Measurements from ENCODE around the gene ENOX2.

Gene ENOX2

GRCh38 chrX:130827648-130828047, 75.4 kb downstream of the ENOX2 start:
- TF ChIP-seq ZFP3 (CRISPR knock-in tag; IDR thresholded peaks at IDR 0.05) (no peak), BACH2 (CRISPR knock-in tag; IDR thresholded peaks at IDR 0.05; ENCODE audit: borderline replicate concordance) (no peak), ZC3H10 (CRISPR knock-in tag; IDR thresholded peaks at IDR 0.05) (no peak), POU6F1 (CRISPR knock-in tag; IDR thresholded peaks at IDR 0.05; ENCODE audit: borderline replicate concordance, low read depth) (no peak), PPARA (CRISPR knock-in tag; IDR thresholded peaks at IDR 0.05; ENCODE audit: borderline replicate concordance) (no peak), SNAI2 (CRISPR knock-in tag; IDR thresholded peaks at IDR 0.05) (no peak), ZNF8 (CRISPR knock-in tag; IDR thresholded peaks at IDR 0.05) (no peak), OSR1 (CRISPR knock-in tag; IDR thresholded peaks at IDR 0.05) (no peak), ISL1 (CRISPR knock-in tag; IDR thresholded peaks at IDR 0.05) (no peak), ZFP30 (CRISPR knock-in tag; IDR thresholded peaks at IDR 0.05) (no peak), RARB (CRISPR knock-in tag; IDR thresholded peaks at IDR 0.05) (no peak), CSDC2 (CRISPR knock-in tag; IDR thresholded peaks at IDR 0.05) (no peak), ZNF565 (CRISPR knock-in tag; conservative IDR thresholded peaks at IDR 0.05; ENCODE audit: low read depth) (no peak), ESRRG (CRISPR knock-in tag; IDR thresholded peaks at IDR 0.05) (no peak), TCF4 (CRISPR knock-in tag; IDR thresholded peaks at IDR 0.05; ENCODE audit: borderline replicate concordance) (no peak), TOX (CRISPR knock-in tag; IDR thresholded peaks at IDR 0.05; ENCODE audit: borderline replicate concordance) (no peak)
- TF ChIP-seq, protein P1, sequence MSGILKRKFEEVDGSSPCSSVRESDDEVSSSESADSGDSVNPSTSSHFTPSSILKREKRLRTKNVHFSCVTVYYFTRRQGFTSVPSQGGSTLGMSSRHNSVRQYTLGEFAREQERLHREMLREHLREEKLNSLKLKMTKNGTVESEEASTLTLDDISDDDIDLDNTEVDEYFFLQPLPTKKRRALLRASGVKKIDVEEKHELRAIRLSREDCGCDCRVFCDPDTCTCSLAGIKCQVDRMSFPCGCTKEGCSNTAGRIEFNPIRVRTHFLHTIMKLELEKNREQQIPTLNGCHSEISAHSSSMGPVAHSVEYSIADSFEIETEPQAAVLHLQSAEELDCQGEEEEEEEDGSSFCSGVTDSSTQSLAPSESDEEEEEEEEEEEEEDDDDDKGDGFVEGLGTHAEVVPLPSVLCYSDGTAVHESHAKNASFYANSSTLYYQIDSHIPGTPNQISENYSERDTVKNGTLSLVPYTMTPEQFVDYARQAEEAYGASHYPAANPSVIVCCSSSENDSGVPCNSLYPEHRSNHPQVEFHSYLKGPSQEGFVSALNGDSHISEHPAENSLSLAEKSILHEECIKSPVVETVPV (CRISPR knock-in tag; IDR thresholded peaks at IDR 0.05), result no peak
- ATAC-seq, result no peak

DNA sequence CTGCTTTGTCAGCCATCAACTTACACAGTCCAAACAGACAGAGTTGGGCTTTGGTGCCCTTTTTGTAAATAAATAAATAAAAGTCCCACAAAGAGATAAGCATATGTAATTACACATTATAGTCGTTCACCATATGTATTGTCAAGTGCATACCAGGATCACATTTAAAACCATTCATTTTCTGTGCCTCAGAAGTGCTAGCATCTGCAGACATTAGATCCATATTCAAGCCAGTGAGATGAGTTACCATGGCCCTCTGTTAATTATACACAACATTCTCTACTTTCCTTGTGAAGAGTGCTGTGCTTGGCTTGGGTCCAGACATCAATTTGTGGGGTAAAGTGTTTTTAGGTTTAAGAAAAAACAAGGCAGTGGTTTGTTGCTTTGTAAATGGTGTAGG, 76.8 kb downstream of the ENOX2 start:
- no peak for ATAC-seq
- TF ChIP-seq ZNF565 (CRISPR knock-in tag; conservative IDR thresholded peaks at IDR 0.05; ENCODE audit: low read depth) (no peak), TCF4 (CRISPR knock-in tag; IDR thresholded peaks at IDR 0.05; ENCODE audit: borderline replicate concordance) (no peak), ARNTL (CRISPR knock-in tag; IDR thresholded peaks at IDR 0.05; ENCODE audit: borderline replicate concordance, low read depth) (no peak), PPARA (CRISPR knock-in tag; IDR thresholded peaks at IDR 0.05; ENCODE audit: borderline replicate concordance) (no peak), ZFP3 (CRISPR knock-in tag; IDR thresholded peaks at IDR 0.05) (no peak)
- TF ChIP-seq, protein P1 (CRISPR knock-in tag; IDR thresholded peaks at IDR 0.05), result no peak

DNA sequence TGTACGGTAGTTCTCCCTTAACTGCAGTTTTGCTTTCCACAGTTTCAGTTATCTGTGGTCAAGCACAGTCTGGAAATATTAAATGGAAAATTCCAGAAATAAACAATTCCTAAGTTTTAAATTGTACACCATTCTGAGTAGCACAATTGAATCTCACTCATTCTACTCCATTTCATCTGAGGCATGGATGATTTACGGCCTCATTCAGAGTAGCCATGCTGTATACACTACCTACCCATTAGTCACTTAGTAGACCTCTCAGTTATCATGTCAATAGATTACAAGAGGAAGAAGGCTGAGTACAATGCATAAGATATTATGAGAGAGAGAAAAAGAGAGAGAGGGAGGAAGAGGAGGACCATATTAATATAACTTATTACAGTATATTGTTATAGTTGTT, 77.5 kb downstream of the ENOX2 start:
- no peak for ATAC-seq
- no peak for TF ChIP-seq PPARA (CRISPR knock-in tag; IDR thresholded peaks at IDR 0.05; ENCODE audit: borderline replicate concordance)
- no peak for TF ChIP-seq GLIS3 (CRISPR knock-in tag; IDR thresholded peaks at IDR 0.05)
- no peak for TF ChIP-seq ISL1 (CRISPR knock-in tag; IDR thresholded peaks at IDR 0.05)
- TF ChIP-seq TOX (CRISPR knock-in tag; IDR thresholded peaks at IDR 0.05; ENCODE audit: borderline replicate concordance), result no peak
- TF ChIP-seq ZC3H10 (CRISPR knock-in tag; IDR thresholded peaks at IDR 0.05), result no peak
- TF ChIP-seq PATZ1 (CRISPR knock-in tag; IDR thresholded peaks at IDR 0.05; ENCODE audit: borderline replicate concordance), result no peak
- no peak for TF ChIP-seq RARB (CRISPR knock-in tag; IDR thresholded peaks at IDR 0.05)
- TF ChIP-seq ZNF565 (CRISPR knock-in tag; conservative IDR thresholded peaks at IDR 0.05; ENCODE audit: low read depth), result no peak
- TF ChIP-seq CREB5 (CRISPR knock-in tag; IDR thresholded peaks at IDR 0.05; ENCODE audit: low read depth), result no peak
- TF ChIP-seq ZNF70 (CRISPR knock-in tag; IDR thresholded peaks at IDR 0.05), result no peak
- no peak for TF ChIP-seq CSDC2 (CRISPR knock-in tag; IDR thresholded peaks at IDR 0.05)
- TF ChIP-seq, protein P2, sequence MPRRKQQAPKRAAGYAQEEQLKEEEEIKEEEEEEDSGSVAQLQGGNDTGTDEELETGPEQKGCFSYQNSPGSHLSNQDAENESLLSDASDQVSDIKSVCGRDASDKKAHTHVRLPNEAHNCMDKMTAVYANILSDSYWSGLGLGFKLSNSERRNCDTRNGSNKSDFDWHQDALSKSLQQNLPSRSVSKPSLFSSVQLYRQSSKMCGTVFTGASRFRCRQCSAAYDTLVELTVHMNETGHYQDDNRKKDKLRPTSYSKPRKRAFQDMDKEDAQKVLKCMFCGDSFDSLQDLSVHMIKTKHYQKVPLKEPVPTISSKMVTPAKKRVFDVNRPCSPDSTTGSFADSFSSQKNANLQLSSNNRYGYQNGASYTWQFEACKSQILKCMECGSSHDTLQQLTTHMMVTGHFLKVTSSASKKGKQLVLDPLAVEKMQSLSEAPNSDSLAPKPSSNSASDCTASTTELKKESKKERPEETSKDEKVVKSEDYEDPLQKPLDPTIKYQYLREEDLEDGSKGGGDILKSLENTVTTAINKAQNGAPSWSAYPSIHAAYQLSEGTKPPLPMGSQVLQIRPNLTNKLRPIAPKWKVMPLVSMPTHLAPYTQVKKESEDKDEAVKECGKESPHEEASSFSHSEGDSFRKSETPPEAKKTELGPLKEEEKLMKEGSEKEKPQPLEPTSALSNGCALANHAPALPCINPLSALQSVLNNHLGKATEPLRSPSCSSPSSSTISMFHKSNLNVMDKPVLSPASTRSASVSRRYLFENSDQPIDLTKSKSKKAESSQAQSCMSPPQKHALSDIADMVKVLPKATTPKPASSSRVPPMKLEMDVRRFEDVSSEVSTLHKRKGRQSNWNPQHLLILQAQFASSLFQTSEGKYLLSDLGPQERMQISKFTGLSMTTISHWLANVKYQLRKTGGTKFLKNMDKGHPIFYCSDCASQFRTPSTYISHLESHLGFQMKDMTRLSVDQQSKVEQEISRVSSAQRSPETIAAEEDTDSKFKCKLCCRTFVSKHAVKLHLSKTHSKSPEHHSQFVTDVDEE (CRISPR knock-in tag; IDR thresholded peaks at IDR 0.05), result no peak
- no peak for TF ChIP-seq ZFP30 (CRISPR knock-in tag; IDR thresholded peaks at IDR 0.05)
- TF ChIP-seq, protein P1 (CRISPR knock-in tag; IDR thresholded peaks at IDR 0.05), result no peak
- no peak for TF ChIP-seq ZFP3 (CRISPR knock-in tag; IDR thresholded peaks at IDR 0.05)
- no peak for TF ChIP-seq BACH2 (CRISPR knock-in tag; IDR thresholded peaks at IDR 0.05; ENCODE audit: borderline replicate concordance)
- TF ChIP-seq POU6F1 (CRISPR knock-in tag; IDR thresholded peaks at IDR 0.05; ENCODE audit: borderline replicate concordance, low read depth), result no peak

Data from SK-N-SH treated with all-trans-retinoic acid at 6 μM for 48 hours (cell line).